BE2C (cell line): ENCODE measurements around the gene SBF2.

Experiments
- DNase-seq: peaks from one replicate; pipeline ENCODE4 v3.0.0-alpha.2; 2020
- H3K27me3 ChIP-seq: fragments of 250-450 bp; sonication (Bioruptor Pico); 2 replicates; pipeline ENCODE4 v1.5.1; 2020; ENCODE audit warnings: mild to moderate bottlenecking
- H3K36me3 ChIP-seq: fragments of 250-450 bp; sonication (Bioruptor Pico); 2 replicates; pipeline ENCODE4 v1.5.1; 2020; ENCODE audit warnings: mild to moderate bottlenecking
- H3K4me1 ChIP-seq: fragments of 250-450 bp; sonication (Bioruptor Pico); 2 replicates; pipeline ENCODE4 v1.5.1; 2020
- H3K4me3 ChIP-seq: 2 replicates; pipeline ENCODE4 v1.5.1; 2011; ENCODE audit warnings: low read depth, low read length
- H3K9me3 ChIP-seq: fragments of 250-450 bp; sonication (Bioruptor Pico); 2 replicates; pipeline ENCODE4 v1.5.1; 2020
- TF ChIP-seq, protein P1 (sequence below): IDR thresholded peaks from 2 replicates; pipeline ENCODE4 v1.5.1; 2012; ENCODE audit warnings: mild to moderate bottlenecking, low read depth, low read length

The SBF2 gene

DNA sequence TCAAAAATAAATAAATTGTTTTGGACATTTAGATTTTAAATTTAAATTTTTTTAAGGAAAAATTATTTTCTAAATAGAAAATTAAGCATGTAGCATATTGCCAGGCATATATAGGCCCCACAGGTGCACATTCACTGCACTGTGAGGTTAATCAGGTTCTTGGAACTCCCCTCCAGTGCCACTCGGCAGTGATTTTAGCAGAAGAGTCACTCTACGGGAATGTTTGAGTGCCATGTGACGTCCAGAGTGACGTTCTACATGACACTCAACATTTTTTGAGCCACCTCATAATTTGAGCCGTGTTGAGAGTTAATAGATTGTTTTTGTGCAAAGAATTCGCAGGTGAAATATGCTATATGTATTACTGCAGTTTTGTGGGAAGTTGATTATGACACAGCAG lies 552.8 kb downstream of the SBF2 start:
- H3K4me1 ChIP-seq = no peaks in the 10 kb centered on the region

DNA sequence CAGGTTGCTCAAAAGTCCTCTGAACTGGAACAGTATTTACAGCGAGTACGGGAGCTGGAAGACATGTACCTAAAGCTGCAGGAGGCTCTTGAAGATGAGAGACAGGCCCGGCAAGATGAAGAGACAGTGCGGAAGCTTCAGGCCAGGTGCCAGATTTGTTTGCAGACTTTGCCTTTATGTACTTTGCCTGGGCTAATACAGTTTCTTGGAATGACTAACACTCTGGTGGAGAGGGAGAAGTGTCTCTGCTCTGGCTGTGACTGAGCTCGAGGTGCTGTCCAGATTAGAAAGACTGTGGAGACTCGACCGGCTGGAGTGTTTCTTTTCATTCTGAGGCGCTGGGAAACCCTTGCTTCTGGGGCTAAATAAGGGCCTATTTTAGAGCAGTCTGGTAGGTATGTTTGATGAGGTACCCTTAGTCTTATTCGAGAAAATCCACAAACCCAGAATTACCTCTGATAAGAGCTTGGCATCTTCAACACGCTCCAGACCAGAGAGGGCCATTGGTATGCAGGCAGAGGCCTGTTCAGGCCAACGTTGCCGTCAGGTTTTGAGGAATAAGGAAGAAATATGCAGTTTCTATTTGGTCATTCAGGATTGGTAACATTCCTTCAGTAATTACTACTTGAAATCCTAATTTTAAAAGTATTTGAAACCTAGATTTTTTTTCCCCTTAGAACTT lies 553.7 kb downstream of the SBF2 start:
- no peak overlapping the region for H3K4me3 ChIP-seq
- H3K27me3 ChIP-seq = no peaks in the 10 kb centered on the region
- H3K9me3 ChIP-seq = no peaks in the 10 kb centered on the region
- TF ChIP-seq, protein P1, sequence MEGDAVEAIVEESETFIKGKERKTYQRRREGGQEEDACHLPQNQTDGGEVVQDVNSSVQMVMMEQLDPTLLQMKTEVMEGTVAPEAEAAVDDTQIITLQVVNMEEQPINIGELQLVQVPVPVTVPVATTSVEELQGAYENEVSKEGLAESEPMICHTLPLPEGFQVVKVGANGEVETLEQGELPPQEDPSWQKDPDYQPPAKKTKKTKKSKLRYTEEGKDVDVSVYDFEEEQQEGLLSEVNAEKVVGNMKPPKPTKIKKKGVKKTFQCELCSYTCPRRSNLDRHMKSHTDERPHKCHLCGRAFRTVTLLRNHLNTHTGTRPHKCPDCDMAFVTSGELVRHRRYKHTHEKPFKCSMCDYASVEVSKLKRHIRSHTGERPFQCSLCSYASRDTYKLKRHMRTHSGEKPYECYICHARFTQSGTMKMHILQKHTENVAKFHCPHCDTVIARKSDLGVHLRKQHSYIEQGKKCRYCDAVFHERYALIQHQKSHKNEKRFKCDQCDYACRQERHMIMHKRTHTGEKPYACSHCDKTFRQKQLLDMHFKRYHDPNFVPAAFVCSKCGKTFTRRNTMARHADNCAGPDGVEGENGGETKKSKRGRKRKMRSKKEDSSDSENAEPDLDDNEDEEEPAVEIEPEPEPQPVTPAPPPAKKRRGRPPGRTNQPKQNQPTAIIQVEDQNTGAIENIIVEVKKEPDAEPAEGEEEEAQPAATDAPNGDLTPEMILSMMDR = no peak
- no peak for DNase-seq
- H3K36me3 ChIP-seq = no peaks in the 10 kb centered on the region
- H3K4me1 ChIP-seq = no peaks in the 10 kb centered on the region

More for the DNA sequence above, 552.8 kb downstream of the SBF2 start:
- H3K4me3 ChIP-seq = no peak overlapping the region
- H3K36me3 ChIP-seq = no peaks in the 10 kb centered on the region
- TF ChIP-seq, protein P1 = no peak
- no peak for DNase-seq
- H3K9me3 ChIP-seq = no peaks in the 10 kb centered on the region
- no peaks in the 10 kb centered on the region for H3K27me3 ChIP-seq

DNA sequence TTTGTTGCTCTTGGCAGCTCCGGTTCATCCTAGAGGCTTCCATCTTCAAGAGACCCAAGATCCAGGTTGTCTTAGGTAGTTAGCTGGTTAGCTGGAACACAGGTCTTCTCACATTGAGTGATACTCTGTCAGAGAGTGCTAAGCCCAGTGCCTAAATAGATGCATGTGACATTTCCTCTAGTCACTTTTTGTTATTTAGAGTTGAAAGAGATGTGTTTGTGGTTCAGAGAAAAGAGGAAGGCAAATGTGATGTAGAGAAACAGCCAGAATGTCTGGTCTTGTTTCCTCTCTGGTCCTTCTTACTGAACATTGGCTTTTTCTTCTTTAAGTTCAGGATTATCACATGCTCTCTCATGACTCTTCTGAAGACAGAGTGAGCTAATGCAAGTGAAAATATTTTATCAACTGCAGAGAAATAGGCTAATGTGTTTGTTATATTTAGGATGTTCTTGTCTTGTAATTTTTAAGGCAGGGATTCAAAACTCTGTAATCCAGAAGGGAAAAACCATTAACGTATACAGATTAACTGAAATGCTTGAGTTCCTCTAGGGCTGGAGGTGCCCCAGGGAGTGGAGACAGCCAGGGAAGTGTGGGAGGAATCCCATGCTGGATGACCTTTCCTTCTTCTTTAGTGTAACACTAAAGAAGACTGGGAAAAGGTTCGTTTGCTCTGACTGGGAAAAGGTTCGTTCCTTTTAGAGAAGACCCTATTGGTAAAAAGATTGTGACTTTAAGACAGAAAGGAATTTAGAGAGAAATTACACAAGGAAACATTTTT lies 554.7 kb downstream of the SBF2 start:
- no peak for DNase-seq
- no peaks in the 10 kb centered on the region for H3K9me3 ChIP-seq
- H3K36me3 ChIP-seq = no peaks in the 10 kb centered on the region
- H3K4me1 ChIP-seq = no peaks in the 10 kb centered on the region
- TF ChIP-seq, protein P1 = no peak
- no peaks in the 10 kb centered on the region for H3K27me3 ChIP-seq
- no peak overlapping the region for H3K4me3 ChIP-seq

DNA sequence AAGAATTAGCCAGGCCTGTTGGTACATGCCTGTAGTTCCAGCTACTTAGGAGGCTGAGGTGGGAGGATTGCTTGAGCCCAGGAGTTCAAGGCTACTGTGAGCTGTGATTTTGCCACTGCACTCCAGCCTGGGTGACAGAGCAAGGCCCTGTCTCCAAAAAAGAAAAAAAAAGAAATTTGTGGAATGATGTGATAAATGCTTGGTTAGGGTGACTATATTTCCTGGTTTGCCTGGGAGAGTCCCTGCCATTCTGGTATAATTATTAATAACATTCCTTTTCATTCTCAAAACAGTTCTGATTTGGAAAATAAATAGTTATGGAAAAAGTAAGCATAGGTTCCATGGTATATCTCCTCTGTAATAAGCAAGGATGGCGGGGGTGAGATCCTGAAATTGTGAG lies 555.3 kb downstream of the SBF2 start:
- Histone ChIP-seq H3K36me3 (no peaks in the 10 kb centered on the region), H3K9me3 (no peaks in the 10 kb centered on the region)

DNA sequence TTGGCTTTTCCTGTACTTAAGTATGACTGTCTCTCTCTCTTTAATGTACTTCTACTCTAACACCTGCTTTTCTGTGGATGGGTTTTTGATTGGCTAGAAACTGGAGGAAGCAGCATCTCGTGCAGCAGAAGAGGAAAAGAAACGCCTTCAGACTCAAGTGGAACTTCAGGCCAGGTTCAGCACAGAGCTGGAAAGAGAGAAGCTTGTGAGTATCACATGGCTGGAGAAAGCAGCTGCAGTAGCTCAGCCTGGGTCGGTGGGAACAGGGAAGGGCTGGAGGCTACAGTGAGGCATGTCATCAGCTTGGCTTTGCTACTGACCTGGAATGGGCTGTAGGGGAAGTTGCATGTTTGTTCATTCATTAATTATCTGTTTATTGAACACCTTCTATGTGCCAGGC lies 555.9 kb downstream of the SBF2 start:
- Histone ChIP-seq H3K9me3 (no peaks in the 10 kb centered on the region), H3K36me3 (no peaks in the 10 kb centered on the region), H3K27me3 (no peaks in the 10 kb centered on the region), H3K4me1 (no peaks in the 10 kb centered on the region), H3K4me3 (no peak overlapping the region)
- TF ChIP-seq, protein P1 = no peak
- no peak for DNase-seq

More for the DNA sequence above, 555.3 kb downstream of the SBF2 start:
- no peak for DNase-seq
- H3K27me3 ChIP-seq = no peaks in the 10 kb centered on the region
- H3K4me1 ChIP-seq = no peaks in the 10 kb centered on the region
- TF ChIP-seq, protein P1 = no peak
- H3K4me3 ChIP-seq = no peak overlapping the region

DNA sequence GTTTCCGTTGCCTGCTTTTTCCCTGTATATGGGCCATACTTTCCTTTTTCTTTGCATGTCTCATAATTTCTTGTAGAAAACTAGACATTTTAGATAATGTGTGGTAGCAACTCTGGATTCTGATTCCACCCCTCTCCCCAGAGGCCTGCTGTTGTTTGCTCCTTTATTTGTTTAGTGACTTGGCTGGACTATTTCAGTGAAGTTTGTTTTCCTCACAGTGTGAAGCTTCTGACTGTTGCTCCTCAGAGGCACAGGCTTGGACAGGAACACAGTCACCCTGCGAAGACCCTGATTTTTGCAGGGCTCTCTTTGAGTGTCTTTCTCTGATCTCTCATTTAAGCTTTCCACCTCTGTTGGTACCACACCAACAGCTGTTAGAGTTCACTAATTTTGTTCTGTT lies 557.7 kb downstream of the SBF2 start:
- no peaks in the 10 kb centered on the region for H3K9me3 ChIP-seq
- no peak for DNase-seq
- TF ChIP-seq, protein P1 = no peak
- H3K4me3 ChIP-seq = no peak overlapping the region
- H3K36me3 ChIP-seq = no peaks in the 10 kb centered on the region
- no peaks in the 10 kb centered on the region for H3K4me1 ChIP-seq
- H3K27me3 ChIP-seq = no peaks in the 10 kb centered on the region
